Posterior vena cava (tissue), 2 donors: ENCODE data around the gene AMBP. TPM values are rescaled to one million over a fixed set of nuclear protein-coding genes. Genes with fewer than 3 reads are reported as not detected.

Source experiments
- DNase-seq: peaks from one replicate; pipeline ENCODE4 v3.0.0-alpha.2; 2020; ENCODE audit warnings: low spot score
- intact Hi-C, 2 donors: fragments of 100-400 bp; cut with DNase I; formaldehyde crosslinking; loops; one replicate each; pipeline versions ENCODE4 v1.14.1 to v1.14.2; 2022 to 2023
- total RNA-seq, 2 donors: library from RNA; stranded (reverse); fragmentation: NEBNext Ultra II Directional; extraction: Animal tissue kit (Norgen Biotek cat#: 25700); gene quantifications; one replicate each; pipeline ENCODE4 v1.2.1, GENCODE V29; 2021
- donor health status: DM: yes; HTN: yes; CAD: no.
- donor health status: DM: yes; HTN: yes; CAD: no.

Gene AMBP
- total RNA-seq, 2 donors from 2014 or later, result 0.65 TPM; not detected in 1

GRCh38 chr9:114080773-114081440 is 2.8 kb upstream of the AMBP start:
- DNase-seq, result no peak
- intact Hi-C loops, result loop anchor here in 1 of 2 donors (5.0 kb wide), 1 partner anchor 206 kb away; no protein-coding TSS in a partner anchor

- DNase-seq, result no peak
- intact Hi-C loops, result loop anchor here in 1 of 2 donors (5.0 kb wide), 1 partner anchor 207 kb away; no protein-coding TSS in a partner anchor
These were observed 2.2 kb upstream of the AMBP start for GRCh38 chr9:114080195-114080772.

GRCh38 chr9:114078781-114079156 is 669 bp upstream of the AMBP start:
- intact Hi-C loops, result no loop called here
- DNase-seq, result no peak

- DNase-seq, result no peak
- intact Hi-C loops, result no loop called here
These were observed 800 bp downstream of the AMBP start for GRCh38 chr9:114077162-114077837.

- peak; percentile 74 for DNase-seq
- intact Hi-C loops, result no loop called here
These were observed 1.6 kb downstream of the AMBP start for GRCh38 chr9:114076237-114077161.

GRCh38 chr9:114075602-114076001 is 2.5 kb downstream of the AMBP start:
- no peak for DNase-seq
- intact Hi-C loops, result no loop called here

GRCh38 chr9:114072184-114073140 is 5.6 kb downstream of the AMBP start:
- intact Hi-C loops, result no loop called here
- peak; percentile 86 for DNase-seq

GRCh38 chr9:114071197-114071795 is 6.8 kb downstream of the AMBP start:
- DNase-seq, result peak; percentile 52
- intact Hi-C loops, result no loop called here

GRCh38 chr9:114070188-114071103 is 7.7 kb downstream of the AMBP start:
- intact Hi-C loops, result no loop called here
- peak; percentile 78 for DNase-seq

- DNase-seq, result no peak
- intact Hi-C loops, result no loop called here
These were observed 8.5 kb downstream of the AMBP start for GRCh38 chr9:114069476-114070187.

GRCh38 chr9:114065304-114065703 is 12.8 kb downstream of the AMBP start:
- DNase-seq, result no peak
- intact Hi-C loops, result no loop called here

- no peak for DNase-seq
- intact Hi-C loops, result no loop called here
These were observed 16.1 kb downstream of the AMBP start for GRCh38 chr9:114061830-114062474.

GRCh38 chr9:114061292-114061691 is 16.8 kb downstream of the AMBP start:
- intact Hi-C loops, result no loop called here
- no peak for DNase-seq

GRCh38 chr9:114060711-114061110 is 17.4 kb downstream of the AMBP start:
- intact Hi-C loops, result no loop called here
- no peak for DNase-seq

GRCh38 chr9:114060070-114060469 is 18.0 kb downstream of the AMBP start:
- no peak for DNase-seq
- intact Hi-C loops, result no loop called here
